Measurements from ENCODE around the gene KMT5B. TPM values are rescaled to one million over a fixed set of nuclear protein-coding genes. Genes with fewer than 3 reads are reported as not detected.

Gene KMT5B
- total and polyA plus RNA-seq, 7 donors = 20.8 to 45.7 (median 38.7) TPM

DNA sequence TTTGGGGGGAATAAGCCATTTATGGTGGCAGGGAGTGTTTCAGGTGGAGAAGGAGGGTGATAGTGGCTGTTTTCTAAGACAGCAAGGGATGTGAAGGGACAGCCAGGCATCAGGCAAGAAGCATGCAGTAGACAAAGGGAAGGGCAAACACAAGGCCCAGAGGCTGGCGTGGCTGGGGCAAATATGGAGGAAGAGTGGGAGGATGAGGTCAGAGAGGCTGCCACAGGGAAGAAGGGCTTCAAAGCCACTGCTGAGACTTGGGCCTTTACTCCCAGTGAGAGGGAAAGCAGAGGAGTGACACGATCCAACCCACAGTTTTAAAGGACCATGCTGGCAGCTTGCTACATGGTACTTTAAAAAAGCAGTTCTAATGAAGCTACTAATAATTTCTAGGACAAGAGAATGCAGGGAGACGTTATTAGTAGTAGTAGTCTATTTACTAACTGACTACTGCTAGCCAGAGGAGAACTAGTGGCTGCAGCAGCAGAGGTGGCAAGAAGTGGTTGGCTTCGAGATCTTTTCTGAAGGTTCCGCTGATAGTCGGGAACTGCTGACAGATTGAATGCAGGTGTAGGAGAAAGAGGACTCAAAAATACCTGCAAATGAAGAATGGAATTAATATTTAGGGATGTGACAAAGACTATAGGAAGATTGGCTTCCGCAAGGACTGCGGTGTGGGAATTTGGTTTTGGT lies 13.7 kb downstream of the KMT5B start:
- H3K36me3 ChIP-seq = no peaks in the 10 kb centered on the region
- peaks cover 0 to 53% (median 35%) of the 10 kb centered on the region in 4 donors for H3K4me1 ChIP-seq
- TF ChIP-seq, protein P1, sequence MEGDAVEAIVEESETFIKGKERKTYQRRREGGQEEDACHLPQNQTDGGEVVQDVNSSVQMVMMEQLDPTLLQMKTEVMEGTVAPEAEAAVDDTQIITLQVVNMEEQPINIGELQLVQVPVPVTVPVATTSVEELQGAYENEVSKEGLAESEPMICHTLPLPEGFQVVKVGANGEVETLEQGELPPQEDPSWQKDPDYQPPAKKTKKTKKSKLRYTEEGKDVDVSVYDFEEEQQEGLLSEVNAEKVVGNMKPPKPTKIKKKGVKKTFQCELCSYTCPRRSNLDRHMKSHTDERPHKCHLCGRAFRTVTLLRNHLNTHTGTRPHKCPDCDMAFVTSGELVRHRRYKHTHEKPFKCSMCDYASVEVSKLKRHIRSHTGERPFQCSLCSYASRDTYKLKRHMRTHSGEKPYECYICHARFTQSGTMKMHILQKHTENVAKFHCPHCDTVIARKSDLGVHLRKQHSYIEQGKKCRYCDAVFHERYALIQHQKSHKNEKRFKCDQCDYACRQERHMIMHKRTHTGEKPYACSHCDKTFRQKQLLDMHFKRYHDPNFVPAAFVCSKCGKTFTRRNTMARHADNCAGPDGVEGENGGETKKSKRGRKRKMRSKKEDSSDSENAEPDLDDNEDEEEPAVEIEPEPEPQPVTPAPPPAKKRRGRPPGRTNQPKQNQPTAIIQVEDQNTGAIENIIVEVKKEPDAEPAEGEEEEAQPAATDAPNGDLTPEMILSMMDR (IDR thresholded peaks at IDR 0.05) = no peak
- TF ChIP-seq POLR2A (IDR thresholded peaks at IDR 0.05) (no peak), POLR2AphosphoS5 (IDR thresholded peaks at IDR 0.05) (no peak), EP300 (IDR thresholded peaks at IDR 0.05) (no peak)
- no peak overlapping the region for H3K27ac ChIP-seq
- H3K9me3 ChIP-seq = no peaks in the 10 kb centered on the region
- WGBS, 2 donors = 90 to 92% methylated on average over 8 of the region's 8 CpGs
- H3K27me3 ChIP-seq = no peaks in the 10 kb centered on the region
- H3K4me3 ChIP-seq = no peak overlapping the region
- intact Hi-C loops (cut with DNase I) = no loop called here
- DNase-seq = no peak

DNA sequence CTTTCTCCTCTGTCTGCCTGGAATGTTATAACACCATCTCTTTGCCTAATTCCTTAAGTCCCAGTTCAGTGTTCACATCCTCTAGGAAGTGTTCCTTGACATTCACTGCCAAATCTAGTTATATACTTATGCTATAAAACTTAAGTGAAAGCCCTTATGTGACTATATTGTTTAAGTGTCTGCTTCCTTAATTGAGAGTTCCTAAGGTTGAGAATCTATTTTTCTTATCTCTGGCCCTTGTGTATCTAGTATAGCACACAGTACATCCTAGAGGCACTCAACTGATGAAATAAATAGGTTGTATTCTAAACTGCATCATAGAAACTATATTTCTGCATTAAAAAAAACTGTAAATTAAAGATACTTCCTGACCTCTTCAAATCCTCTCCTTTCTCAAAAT lies 16.9 kb downstream of the KMT5B start:
- intact Hi-C loops (cut with DNase I) = no loop called here
- Histone ChIP-seq H3K36me3 (no peaks in the 10 kb centered on the region), H3K27ac (no peak overlapping the region), H3K27me3 (no peaks in the 10 kb centered on the region), H3K4me3 (no peak overlapping the region), H3K9me3 (no peaks in the 10 kb centered on the region), H3K4me1 (peaks cover 0 to 61% (median 38%) of the 10 kb centered on the region in 4 donors)
- no peak for DNase-seq
- TF ChIP-seq POLR2A (IDR thresholded peaks at IDR 0.05) = no peak
- no peak for TF ChIP-seq POLR2AphosphoS5 (IDR thresholded peaks at IDR 0.05)
- TF ChIP-seq, protein P1 (IDR thresholded peaks at IDR 0.05) = no peak
- no peak for TF ChIP-seq EP300 (IDR thresholded peaks at IDR 0.05)

DNA sequence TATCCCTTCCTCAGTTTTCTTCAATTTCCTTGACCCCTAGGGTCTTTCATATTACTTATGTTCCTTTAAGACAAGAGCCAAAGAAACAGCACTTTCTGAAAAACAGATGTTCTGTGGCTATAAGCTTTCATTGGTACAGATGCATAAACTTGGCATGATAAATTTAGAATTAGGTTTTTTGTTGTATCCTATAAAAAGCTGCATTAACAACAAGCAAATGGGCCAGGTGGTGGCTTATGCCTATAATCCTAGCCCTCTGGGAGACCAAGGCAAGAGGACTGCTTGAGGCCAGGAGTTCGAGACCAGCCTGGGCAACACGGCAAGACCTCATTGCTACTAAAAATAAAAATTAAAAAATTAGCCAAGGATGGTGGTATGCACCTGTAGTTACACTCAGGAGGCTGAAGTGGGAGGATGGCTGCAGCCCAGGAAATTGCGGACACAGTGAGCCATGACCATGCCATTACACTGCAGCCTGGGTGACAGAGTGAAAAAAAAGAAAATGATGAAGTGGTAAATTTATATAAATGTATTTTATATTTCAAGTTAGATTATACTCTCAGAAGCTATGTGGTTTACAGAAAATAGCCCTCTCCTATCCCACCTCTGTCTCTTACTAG lies 18.3 kb downstream of the KMT5B start:
- DNase-seq = no peak
- H3K36me3 ChIP-seq = no peaks in the 10 kb centered on the region
- H3K27ac ChIP-seq = no peak overlapping the region
- H3K9me3 ChIP-seq = no peaks in the 10 kb centered on the region
- H3K4me3 ChIP-seq = no peak overlapping the region
- WGBS, 2 donors = 97 to 99% methylated on average over 3 of the region's 3 CpGs
- no peaks in the 10 kb centered on the region for H3K27me3 ChIP-seq
- TF ChIP-seq POLR2A (IDR thresholded peaks at IDR 0.05) = no peak
- peaks cover 0 to 56% (median 27%) of the 10 kb centered on the region in 4 donors for H3K4me1 ChIP-seq
- intact Hi-C loops (cut with DNase I) = no loop called here

DNA sequence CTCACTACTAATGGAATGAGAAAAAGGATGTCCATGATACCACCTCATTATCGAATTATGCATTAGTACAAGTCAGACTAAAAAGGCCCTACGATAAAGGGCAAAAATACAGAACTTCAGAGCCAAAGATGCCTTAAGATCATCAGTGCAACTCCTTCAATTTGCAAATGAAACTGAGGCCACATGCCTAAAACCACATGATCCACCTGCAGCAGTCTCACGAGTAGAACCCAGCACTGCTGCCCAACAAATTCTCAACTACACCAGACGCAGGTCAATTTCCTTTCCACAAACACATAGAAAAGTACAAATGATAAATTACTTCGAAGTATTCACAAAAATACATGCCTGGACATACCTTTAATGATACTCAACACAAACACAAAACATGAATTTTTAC lies 20.1 kb downstream of the KMT5B start:
- intact Hi-C loops (cut with DNase I) = no loop called here
- TF ChIP-seq POLR2A (IDR thresholded peaks at IDR 0.05) (no peak), EP300 (IDR thresholded peaks at IDR 0.05) (no peak), POLR2AphosphoS5 (IDR thresholded peaks at IDR 0.05) (no peak)
- TF ChIP-seq, protein P1 (IDR thresholded peaks at IDR 0.05) = no peak
- DNase-seq = no peak
- Histone ChIP-seq H3K36me3 (no peaks in the 10 kb centered on the region), H3K27me3 (no peaks in the 10 kb centered on the region), H3K9me3 (no peaks in the 10 kb centered on the region), H3K27ac (no peak overlapping the region), H3K4me3 (no peak overlapping the region), H3K4me1 (peaks cover 0 to 48% (median 21%) of the 10 kb centered on the region in 4 donors)
- 77 to 86% methylated on average over 5 of the region's 5 CpGs for WGBS, 2 donors

DNA sequence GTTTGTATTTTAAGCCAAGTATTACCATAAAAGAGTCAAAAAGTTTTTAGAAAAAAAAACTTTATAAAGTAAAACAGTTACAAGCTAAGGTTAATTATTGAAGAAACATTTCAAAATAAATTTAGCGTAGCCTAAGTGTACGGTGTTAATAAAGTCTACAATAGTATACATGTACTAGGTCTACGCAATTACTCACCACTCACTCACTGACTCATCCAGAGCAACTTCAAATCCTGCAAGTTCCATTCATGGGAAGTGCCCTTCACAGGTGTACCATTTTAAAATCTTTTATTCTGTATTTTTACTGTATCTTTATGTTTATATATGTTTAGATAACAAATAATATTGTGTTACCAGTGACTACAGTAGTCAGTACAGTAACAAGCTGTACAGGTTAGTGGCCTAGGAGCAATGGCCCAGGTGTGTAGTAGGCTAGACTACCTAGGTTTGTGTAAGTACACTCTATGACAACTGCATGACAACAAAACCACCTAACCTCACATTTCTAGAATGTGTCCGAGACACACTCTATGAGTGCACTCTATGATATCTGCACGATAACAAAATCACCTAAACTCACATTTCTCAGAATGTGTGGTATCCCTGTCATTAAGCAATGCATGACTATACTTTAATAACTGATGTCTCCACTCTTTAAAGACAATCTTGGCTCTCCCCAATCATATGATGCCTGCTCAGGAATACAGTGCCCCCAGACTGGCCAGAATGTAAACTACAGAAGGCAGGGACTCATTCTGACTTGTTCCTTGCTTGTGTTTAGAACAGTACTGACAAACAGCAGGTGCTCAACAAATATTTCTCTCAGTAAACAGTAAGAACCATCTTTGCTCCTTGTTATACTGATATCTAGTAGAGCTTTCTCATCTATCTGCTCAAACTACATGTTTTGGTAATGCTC lies 21.2 kb downstream of the KMT5B start:
- no peaks in the 10 kb centered on the region for H3K9me3 ChIP-seq
- TF ChIP-seq EP300 (IDR thresholded peaks at IDR 0.05) = no peak
- H3K36me3 ChIP-seq = peaks cover 0 to 2% (median 0%) of the 10 kb centered on the region in 4 donors
- H3K27me3 ChIP-seq = no peaks in the 10 kb centered on the region
- no peak overlapping the region for H3K4me3 ChIP-seq
- WGBS, 2 donors = 83 to 88% methylated on average over 5 of the region's 5 CpGs
- H3K4me1 ChIP-seq = peaks cover 0 to 43% (median 20%) of the 10 kb centered on the region in 4 donors
- intact Hi-C loops (cut with DNase I) = no loop called here
- no peak overlapping the region for H3K27ac ChIP-seq
- DNase-seq = no peak

Measured in sigmoid colon (tissue), 7 donors.